ENCODE results near the gene GIGYF1. TPM values are rescaled to one million over a fixed set of nuclear protein-coding genes. Genes with fewer than 3 reads are reported as not detected.

GIGYF1 gene
- total and polyA plus RNA-seq, 2 of the 8 experiments (the other 6 are each of a cell fraction or from before 2014, with no cell fraction given), result 24.1 to 99.3 TPM

DNA sequence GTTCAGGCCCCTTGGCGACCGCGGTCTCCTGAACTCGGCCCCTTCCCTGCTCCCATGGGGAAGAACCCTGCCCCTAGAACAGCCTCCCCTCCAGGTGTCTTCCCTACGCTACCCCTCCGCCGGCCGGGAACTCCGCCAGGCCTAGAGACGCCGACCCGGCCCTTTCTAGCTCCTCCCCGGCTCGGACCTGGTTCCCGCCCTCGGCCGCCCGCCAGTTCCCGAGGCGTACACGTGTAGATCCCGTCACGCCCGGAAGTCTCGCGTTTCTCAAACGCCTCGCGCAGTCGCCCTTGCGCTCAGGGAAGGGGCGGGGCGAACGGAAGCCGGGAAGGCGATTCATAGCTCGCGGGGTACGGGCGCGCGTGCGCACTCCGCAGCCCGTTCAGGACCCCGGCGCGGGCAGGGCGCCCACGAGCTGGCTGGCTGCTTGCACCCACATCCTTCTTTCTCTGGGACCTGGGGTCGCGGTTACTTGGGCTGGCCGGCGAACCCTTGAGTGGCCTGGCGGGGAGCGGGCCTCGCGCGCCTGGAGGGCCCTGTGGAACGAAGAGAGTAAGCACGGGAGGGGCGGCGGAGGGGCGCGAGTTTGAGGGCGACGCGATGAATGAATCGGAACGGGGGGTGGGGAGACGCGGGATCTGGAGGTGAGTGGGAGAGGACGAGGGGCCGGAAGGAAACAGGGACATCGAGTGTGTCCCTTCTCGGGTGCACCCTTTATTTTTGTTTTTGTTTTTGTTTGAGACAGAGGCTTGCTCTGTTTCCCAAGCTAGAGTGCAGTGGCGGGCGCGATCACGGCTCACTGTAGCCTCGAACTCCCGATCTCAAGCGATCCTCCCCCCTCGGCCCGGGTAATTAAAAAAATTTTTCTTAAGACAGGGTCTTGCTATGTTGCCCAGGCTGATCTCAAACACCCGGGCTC lies 12.0 kb upstream of the GIGYF1 start, which contains the start of gene POP7 (continued):
- TF ChIP-seq, protein P1, sequence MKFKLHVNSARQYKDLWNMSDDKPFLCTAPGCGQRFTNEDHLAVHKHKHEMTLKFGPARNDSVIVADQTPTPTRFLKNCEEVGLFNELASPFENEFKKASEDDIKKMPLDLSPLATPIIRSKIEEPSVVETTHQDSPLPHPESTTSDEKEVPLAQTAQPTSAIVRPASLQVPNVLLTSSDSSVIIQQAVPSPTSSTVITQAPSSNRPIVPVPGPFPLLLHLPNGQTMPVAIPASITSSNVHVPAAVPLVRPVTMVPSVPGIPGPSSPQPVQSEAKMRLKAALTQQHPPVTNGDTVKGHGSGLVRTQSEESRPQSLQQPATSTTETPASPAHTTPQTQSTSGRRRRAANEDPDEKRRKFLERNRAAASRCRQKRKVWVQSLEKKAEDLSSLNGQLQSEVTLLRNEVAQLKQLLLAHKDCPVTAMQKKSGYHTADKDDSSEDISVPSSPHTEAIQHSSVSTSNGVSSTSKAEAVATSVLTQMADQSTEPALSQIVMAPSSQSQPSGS (IDR thresholded peaks at IDR 0.05; ENCODE audit: low read length), result no peak
- TF ChIP-seq NRF1 (IDR thresholded peaks at IDR 0.05; ENCODE audit: low read depth, low read length) (peak; percentile 76), ASH2L (IDR thresholded peaks at IDR 0.05; ENCODE audit: low read length) (peak; percentile 20), SIN3A (conservative IDR thresholded peaks at IDR 0.05 in 1 of 2, IDR thresholded peaks at IDR 0.05 in 1 of 2; ENCODE audit: low read depth in 1 of 2, low read length in 2 of 2) (peak in 1 of 2 experiments; percentile 32; a peak in 1 of 4 replicates), TBP (IDR thresholded peaks at IDR 0.05; ENCODE audit: low read depth, low read length) (peak; percentile 79), TAF1 (IDR thresholded peaks at IDR 0.05; ENCODE audit: low read depth, low read length) (peak; percentile 82)
- TF ChIP-seq, protein P2, sequence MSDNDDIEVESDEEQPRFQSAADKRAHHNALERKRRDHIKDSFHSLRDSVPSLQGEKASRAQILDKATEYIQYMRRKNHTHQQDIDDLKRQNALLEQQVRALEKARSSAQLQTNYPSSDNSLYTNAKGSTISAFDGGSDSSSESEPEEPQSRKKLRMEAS (IDR thresholded peaks at IDR 0.05), result peak; percentile 93
- TF ChIP-seq, protein P3, sequence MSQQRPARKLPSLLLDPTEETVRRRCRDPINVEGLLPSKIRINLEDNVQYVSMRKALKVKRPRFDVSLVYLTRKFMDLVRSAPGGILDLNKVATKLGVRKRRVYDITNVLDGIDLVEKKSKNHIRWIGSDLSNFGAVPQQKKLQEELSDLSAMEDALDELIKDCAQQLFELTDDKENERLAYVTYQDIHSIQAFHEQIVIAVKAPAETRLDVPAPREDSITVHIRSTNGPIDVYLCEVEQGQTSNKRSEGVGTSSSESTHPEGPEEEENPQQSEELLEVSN (IDR thresholded peaks at IDR 0.05), result peak; percentile 91

All from H1 (cell line).